GM21529 (cell line): ENCODE measurements around the gene NUP62CL.
"Not testable (repeated sequence)": the region's sequence is repeated elsewhere in the genome, so short reads cannot be mapped to it uniquely, and the experiment has no call there.

ENCODE experiments used
- ATAC-seq: cut with Tn5 transposase; IDR thresholded peaks from one replicate; pipeline ENCODE4 v1.9.1; 2021; ENCODE audit not compliant: unreplicated experiment

Gene NUP62CL

DNA sequence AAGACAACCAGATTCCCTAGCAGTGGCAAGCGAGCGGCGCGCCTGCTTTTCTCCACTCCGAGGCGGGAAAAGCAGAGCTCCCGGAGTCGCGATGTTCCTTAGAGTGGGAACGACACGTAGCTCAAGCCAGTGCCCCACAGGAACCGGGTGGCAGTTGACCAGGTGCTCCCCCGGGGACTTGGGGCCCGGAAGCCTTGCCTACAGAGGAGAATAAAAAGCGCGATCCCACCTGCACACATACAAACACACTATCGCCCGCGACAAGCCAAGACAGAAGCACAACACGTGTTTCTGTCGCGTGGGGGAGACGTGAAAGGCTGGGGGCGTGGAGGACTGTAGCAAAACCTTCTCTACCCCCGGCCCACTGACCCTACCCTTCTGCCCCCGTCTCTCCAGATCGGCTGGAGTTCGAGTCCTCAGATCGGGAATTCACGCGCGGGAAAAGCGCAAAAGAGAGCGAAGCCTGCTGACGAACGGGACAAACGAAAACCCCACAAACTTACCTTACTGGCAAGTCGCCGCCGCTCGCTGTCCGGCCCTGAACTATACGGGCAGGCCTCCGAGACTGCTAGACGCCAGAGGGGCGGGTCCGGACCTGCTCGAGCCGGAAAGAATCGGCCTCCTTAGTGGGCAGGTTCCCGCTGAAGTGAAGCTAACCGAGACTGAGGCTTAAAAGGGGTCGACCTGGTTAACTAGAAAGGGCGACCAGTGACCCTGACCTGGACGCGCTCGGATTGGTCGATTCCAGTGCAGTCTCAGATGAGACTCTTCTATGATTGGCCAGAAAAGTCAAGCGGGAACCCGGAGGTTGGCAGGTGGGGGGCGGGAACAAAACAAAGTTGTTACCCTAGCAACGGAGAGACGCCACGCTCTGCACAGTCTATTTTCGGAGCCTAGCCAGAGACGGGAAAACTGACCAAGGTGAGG is at the start of gene NUP62CL, which contains the start of gene DNAAF6:
TSS of gene NUP62CL (minus strand) at position 664 of the 927 bp plus-strand sequence. CDS start 31,287 bp downstream, outside the sequence.
TSS of gene DNAAF6 (plus strand) at position 842 of the 927 bp plus-strand sequence. CDS start 6,265 bp downstream, outside the sequence.
- peak; percentile 94 for ATAC-seq

GRCh38 chrX:107228486-107228819 is 22.2 kb upstream of the NUP62CL start:
- ATAC-seq, result no peak

DNA sequence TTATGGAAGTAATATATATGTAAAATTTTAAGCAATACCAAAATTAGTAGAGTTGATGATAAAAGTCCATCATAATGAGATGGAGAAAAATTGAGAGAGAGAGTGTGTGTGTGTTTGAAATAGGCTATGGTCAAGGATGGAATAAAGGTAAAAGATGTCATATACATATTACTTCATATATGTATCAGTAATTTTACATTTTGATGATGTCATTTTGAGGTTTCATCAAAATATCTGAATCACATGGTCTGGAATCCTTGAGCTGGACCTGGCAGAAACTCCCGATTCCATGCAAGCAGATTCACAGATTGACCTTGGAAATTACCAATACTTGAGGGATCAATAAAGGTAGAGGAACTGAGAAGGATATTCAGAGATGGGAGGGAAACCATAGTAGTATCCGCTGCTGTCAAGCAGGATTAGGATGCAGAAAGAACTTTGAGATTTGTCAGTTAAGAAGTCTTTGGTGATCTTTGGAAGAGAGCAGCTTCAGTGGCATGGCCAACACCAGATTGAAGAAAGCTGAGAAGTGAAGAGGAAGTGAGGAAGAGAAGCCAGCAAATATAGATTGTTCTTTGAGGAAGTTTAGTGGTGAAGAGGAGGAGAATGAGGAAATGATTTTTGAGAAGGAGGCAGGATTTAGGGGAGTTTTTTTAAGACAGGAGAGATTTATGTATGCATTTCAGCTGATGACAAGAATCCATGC is 21.7 kb upstream of the NUP62CL start:
- no peak for ATAC-seq

- no peak for ATAC-seq
Measured at GRCh38 chrX:107226757-107227156, 20.5 kb upstream of the NUP62CL start.

DNA sequence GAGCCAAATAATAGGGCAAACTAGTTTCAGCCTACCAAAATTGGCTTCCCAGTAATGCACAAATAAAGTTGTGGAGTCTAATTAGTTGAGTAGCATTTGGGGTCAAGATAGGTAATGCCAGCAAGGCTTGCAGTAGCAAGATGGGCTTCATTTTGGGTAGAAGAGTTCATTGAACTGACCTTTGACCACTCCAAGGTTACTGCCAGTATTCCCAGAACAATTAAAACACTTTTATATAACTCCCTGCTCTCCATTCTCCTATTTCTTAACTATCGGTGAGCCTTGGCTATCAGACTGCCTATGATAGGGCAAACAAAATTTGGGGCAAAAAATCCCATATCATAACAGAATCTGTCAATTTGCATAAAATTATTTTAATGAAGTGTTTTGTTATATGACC is 7.2 kb upstream of the NUP62CL start:
- no peak for ATAC-seq

GRCh38 chrX:107207943-107208342 is 1.7 kb upstream of the NUP62CL start:
- no peak for ATAC-seq

GRCh38 chrX:107207089-107207488 is 856 bp upstream of the NUP62CL start:
- no peak for ATAC-seq

DNA sequence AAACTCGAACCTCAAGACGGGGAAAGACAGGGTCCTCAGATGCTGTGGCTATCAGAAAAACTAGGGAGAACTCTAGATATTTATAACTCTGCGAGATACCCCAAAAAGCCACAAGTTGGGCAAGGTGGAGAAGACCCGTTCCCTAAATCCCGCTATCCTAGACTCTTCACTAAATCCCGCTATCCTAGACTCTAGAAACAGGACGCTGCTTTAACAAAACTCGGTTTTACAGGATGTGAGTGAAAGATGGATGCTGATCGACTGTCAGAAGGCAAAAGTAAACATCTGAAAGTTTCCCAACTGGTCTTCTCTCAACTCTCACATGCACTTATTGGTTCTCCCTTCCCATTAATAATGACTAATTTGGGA is 448 bp upstream of the NUP62CL start:
- ATAC-seq, result no peak

GRCh38 chrX:107204068-107204605 is 2.1 kb downstream of the NUP62CL start:
- no peak for ATAC-seq

DNA sequence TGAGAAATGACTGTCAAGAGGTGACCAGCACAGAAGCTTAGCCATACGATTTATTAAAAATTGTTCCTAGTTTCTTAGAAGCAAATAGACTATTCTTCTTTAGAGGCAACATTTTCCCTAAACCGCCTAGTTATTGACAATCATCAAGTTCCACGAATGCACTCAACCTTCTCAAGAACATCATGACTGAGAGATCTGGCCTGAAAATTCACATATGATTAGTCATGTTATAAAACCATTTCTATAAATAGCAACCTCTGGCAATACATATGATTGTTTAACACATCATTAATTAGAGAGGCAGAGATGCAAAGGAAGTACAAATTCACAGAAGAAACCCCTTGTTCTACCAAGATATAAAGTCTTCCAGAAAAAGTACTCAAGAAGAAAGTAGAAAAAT is 6.7 kb downstream of the NUP62CL start:
- no peak for ATAC-seq

GRCh38 chrX:107198074-107198473 is 8.2 kb downstream of the NUP62CL start:
- ATAC-seq, result not testable (repeated sequence)

GRCh38 chrX:107197319-107197718 is 8.9 kb downstream of the NUP62CL start:
- no peak for ATAC-seq

- ATAC-seq, result no peak
Measured at GRCh38 chrX:107171369-107172102, 34.7 kb downstream of the NUP62CL start.

GRCh38 chrX:107168712-107169111 is 37.5 kb downstream of the NUP62CL start:
- no peak for ATAC-seq

- no peak for ATAC-seq
Measured at GRCh38 chrX:107168257-107168656, 38.0 kb downstream of the NUP62CL start.

GRCh38 chrX:107167163-107167921 is 38.9 kb downstream of the NUP62CL start:
- no peak for ATAC-seq

DNA sequence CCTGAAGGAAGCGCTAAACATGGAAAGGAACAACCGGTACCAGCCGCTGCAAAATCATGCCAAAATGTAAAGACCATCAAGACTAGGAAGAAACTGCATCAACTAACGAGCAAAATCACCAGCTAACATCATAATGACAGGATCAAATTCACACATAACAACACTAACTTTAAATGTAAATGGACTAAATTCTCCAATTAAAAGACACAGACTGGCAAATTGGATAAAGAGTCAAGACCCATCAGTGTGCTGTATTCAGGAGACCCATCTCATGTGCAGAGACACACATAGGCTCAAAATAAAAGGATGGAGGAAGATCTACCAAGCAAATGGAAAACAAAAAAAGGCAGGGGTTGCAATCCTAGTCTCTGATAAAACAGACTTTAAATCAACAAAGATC is 48.6 kb downstream of the NUP62CL start:
- not testable (repeated sequence) for ATAC-seq

DNA sequence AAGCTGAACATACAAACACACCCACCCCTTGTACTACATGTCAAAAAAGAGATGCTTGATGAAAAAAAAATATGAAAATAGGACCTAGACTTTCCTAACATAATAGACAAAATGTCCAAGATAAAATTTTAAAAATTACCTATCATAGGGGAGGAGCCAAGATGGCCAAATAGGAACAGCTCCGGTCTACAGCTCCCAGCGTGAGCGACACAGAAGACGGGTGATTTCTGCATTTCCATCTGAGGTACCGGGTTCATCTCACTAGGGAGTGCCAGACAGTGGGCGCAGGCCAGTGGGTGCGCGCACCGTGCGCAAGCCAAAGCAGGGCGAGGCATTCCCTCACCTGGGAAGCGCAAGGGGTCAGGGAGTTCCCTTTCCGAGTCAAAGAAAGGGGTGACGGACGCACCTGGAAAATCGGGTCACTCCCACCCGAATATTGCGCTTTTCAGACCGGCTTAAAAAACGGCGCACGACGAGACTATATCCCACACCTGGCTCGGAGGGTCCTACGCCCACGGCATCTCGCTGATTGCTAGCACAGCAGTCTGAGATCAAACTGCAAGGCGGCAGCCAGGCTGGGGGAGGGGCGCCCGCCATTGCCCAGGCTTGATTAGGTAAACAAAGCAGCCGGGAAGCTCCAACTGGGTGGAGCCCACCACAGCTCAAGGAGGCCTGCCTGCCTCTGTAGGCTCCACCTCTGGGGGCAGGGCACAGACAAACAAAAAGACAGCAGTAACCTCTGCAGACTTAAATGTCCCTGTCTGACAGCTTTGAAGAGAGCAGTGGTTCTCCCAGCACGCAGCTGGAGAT is 50.4 kb downstream of the NUP62CL start:
- not testable (repeated sequence) for ATAC-seq

GRCh38 chrX:107154787-107155620 is 51.2 kb downstream of the NUP62CL start:
- ATAC-seq, result no peak
